K562 treated with DMSO at 1 percent for 24 hours (cell line): Measurements from ENCODE around the gene COMMD7. TPM values are rescaled to one million over a fixed set of nuclear protein-coding genes. Genes with fewer than 3 reads are reported as not detected.

Source experiments
- total RNA-seq: library from RNA; unstranded; fragments of 300-600 nt; gene quantifications from 2 replicates; pipeline ENCODE4 v1.2.3, GENCODE V29; 2022; ENCODE audit warnings: low read depth; ENCODE audit not compliant: insufficient read depth

COMMD7 gene
- total RNA-seq = 73.2 and 78.4 TPM in 2 replicates

GRCh38 chr20:32743237-32744112 lies at the start of gene COMMD7:
TSS of gene COMMD7 (minus strand) at chr20:32743467. CDS start at chr20:32743391, 76 bp downstream.

GRCh38 chr20:32761831-32762753 lies 18.8 kb upstream of the COMMD7 start, which contains the start of gene DNMT3B:
TSS of gene DNMT3B (plus strand) at chr20:32762385. CDS start at chr20:32780324, 17,939 bp downstream.

Other genes with a start within 250 kb of the COMMD7 start
- 13.7 and 21.7 TPM in 2 replicates for gene NOL4L, start 158.1 kb downstream of the COMMD7 start, total RNA-seq
- gene C20orf203, start 69.5 kb downstream of the COMMD7 start, total RNA-seq = 0.29 and 0.57 TPM in 2 replicates
- 29.0 and 29.2 TPM in 2 replicates for gene DNMT3B, start 18.9 kb upstream of the COMMD7 start, total RNA-seq
- gene MAPRE1, start 76.5 kb upstream of the COMMD7 start, total RNA-seq = 89.0 and 108 TPM in 2 replicates
- gene EFCAB8, start 115.5 kb upstream of the COMMD7 start, total RNA-seq = 0.15 TPM in 1 of 2 replicates, not detected in the other